Fibroblast of skin of left biceps (primary cell): ENCODE results near the gene SCAP.

ENCODE experiments used
- DNase-seq, 2 experiments: peaks; one replicate each; pipeline ENCODE4 v3.0.0-alpha.2; 2013; ENCODE audit warnings: low read depth in 2 of 2

SCAP gene

DNA sequence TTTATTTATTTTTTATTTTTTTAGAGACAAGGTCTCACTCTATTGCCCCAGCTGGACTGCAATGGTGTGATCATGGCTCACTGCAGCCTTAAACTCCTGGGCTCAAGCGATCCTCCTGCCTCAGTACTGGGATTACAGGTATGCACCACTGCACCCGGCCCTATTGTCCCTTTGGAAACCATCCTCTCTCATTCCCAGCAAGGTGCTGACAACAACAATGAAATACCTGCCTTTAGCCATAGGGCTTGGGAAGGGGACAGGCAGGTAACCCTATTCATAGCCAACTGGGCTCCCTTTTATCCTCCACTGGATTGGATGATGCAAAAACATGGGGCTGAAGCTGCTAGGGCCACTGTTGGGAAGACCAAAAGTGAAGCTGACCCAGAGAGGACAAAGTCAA lies 43.1 kb downstream of the SCAP start:
- DNase-seq = no peak

DNA sequence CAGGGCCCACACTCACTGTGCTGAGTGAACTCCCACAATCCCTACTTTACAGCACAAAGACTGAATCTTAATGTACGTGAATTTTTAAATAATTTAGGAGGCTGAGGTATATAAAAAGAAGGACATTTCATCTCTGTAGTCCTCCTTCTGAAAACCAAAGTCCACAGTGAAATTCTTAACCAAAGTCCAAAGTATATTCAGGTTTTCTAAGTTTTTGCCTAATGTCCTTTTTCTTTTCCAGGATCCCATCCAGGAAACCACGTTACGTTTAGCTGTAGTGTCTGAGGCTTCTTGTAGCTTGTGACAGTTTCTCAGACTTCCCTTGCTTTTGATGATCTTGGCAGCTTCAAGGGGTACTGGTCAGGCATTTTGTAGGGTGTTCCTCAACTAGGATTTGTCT lies 44.5 kb downstream of the SCAP start:
- DNase-seq = no peak

DNA sequence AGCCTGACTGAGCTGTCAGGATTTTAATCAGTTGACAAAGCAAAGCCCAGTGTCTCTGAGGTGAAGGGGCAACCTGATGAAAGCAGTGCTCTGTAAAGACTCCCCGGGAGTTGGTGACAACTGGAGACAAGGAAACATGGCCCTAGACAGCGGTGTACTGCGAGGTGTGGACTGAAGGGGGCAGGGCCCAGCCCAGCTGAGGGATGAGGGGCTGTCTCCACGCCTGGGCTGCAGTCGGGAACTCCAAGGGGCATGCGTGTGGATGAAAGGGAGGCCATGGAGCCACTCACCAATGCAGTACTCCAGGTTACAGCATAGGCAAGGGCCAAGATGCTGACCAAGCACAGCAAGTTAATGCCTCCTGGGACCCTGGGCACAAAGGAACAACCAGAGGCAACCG lies 45.1 kb downstream of the SCAP start:
- no peak for DNase-seq

DNA sequence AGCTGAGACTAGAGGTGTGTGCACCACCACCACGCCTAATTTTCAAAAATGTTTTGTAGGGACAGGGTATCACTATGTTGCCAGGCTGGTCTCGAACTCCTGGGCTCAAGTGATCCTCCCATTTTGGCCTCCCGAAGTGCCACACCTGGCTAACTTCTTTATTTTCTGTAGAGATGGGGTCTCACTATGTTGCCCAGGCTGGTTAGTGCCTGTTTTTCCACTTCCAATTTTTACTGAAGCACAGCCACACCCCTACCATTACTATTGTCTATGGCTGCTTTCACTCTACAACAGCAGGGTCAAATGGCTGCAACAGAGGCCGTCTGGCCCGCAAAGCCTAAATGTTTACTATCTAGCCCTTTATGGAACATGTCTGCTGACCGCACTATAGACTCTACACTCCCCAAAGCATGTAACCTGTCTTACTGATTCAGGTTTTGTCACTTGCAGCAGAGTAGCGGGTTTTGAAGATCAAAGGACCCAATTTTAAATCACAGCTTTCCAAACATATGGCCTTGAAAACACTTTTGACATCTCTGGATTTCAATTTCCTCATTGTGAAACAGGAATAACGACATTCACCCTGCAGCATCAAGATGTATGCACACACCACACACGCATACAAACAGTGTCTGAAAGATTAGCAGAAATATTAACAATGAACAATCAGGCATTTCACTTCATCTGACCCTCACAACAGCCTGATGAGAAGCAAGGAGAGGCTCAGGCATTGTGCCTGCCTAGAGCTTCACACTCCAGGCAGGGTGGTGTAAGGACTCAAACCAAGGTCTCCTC lies 46.1 kb downstream of the SCAP start:
- no peak for DNase-seq

DNA sequence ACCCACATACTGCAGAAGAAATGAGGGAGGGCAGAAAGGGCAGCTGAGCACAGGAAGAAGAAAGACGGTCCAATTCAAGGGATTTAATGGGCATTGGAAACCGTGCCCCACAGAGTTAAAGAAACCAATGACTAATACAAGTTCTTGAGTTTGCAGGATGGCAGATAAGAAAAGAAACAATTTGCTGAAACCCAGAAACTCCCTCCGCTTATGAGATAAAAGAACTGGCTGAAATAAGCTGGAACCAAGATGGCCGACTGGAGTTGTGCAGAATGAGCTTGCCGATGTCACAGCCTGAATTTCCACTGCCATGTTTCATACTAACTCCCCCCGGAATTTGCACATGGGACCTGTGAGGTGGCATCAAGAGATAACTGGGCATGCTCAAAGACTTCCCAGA lies 47.1 kb downstream of the SCAP start:
- no peak for DNase-seq

DNA sequence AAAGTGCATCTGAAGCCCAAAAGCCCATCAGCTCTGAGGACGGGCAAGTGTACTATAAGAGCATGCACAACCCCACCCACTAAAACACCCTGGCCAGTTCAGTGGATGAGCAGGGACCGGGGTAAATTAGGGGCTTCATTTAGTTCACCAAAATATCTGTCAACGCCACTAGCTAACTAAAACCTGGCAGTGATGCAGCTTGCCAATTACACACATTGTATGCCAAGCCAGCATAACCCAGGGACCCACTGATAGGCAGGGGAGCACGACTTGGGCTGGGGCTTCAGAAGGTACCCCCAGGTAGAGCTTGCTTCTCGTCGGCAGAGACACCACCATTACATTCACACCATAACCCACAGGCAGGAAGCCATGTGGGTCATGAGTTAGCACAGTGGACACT lies 47.9 kb downstream of the SCAP start:
- DNase-seq = no peak

DNA sequence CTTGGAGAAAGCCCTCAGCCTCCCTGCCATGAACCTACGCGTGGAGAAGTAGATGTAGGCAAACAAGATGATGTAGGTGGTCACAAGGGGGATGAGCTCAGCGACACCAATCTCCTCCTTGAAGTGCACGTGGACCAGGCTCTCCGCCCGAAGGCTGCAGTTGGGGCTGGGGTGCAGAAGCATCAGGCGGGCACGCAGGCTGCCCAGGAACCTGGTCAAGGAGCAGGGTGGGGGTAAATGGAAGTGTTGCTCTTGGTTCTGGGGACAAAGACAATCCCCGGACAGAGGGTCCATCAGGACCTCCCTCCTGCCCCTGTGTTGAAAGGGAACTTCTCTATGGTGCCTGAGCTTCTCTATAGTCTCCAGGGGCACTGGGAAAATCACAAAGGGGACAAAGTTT lies 49.8 kb downstream of the SCAP start:
- no peak for DNase-seq

DNA sequence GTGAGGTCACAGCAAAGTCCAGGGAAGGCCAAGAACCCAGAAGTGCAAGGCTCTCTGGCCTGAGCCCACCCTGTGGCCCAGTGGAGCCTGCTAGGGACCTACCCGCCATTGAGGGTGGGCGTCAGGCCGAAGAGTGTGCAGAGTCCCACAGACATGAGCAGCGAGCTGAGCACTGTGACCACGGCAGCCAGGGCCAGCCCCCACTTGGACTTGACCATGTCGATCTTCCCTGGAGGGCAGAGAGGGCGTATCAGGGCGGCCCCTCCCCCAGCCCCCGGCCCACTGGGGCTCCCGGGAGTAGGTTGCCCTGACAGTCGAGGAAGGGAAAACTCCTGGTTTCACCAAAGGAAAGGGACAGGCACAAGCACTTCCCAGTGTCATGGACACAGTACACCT lies 50.4 kb downstream of the SCAP start:
- no peak for DNase-seq

DNA sequence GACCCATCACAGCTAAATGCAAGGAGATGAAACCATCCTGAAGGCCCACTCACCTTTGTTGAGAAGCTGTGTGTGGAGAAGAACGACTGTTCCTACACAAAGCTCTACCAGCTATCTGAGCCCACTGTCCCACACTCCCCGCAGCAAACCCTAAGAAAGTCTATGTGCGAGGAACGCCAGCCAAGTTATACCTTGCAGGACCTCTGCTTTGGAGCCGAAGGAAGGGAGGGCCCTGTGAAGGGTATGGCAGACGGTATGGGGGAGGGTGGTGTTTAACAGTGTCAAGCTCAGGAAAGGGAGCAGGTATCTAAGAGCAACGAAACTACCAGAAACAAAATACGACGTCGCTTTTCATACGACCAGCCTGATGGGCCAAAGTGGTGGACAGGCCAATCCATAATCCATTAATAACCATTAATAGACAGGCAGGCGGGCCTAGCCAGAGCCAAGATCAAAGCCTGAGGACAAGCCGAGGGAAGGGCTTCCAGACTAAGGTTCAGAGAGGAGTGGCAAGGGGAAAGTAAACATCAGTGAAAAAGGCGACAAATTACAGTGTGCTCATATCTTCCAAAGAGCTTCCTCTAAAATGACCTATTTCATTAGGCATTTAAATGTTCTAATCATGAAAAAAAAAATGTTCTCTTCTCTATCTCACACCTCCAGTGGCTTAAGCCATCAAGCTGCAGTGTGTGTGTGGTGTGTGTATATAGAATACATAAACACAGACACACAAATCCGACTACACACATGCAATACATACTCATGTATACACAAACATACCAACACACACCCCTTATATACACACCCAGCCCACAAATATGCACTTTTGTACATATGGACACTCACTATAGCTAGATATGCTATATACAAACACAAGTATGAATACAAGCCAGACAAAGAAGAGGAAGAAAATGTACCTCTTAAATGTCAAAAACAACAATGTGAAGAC lies 51.0 kb downstream of the SCAP start:
- DNase-seq = no peak

DNA sequence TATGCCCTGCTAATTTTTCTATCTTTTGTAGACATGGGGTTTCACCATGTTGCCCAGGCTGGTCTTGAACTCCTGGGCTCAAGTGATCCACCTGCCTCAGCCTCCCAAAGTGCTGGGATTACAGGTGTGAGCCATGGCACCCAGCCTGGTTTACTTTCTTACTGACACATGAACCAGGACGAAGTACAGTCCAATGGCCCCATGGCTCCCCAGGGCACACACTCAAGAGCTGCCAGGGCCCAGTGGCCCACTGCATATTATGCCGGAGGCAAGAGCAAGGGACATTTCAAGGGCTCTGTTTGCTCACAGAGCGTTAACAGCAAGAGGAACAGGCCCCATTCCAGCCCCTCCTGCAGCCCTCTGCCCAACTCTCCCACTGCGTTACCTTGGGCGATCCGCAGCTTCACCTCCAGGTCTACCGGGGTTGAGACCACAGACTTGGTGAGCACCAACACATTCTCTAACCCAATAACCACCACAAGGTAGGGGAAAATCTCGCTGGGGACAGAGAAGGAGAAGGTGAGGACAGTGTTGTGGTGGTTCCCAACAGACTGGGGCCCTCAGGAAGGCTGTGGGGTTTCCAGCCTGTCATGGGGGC lies 52.1 kb downstream of the SCAP start:
- no peak for DNase-seq

DNA sequence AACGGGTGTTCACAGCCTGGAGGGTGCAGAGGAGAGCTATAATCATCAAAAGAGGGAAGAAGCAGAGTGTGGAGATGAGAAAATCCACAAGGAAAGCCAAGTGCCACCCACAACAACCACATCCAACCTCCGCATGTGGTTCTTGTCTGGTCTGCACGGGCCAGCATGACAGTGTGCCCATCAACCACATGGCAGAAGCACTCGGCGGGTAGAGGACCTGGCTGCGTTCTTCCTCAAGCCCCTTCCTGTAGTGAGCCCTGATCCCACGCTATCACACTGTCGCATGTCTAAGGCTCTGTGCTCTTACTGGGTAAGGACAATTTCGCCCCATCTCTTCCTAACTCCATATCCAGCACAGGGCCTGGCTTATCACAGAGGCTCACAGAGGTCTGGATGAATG lies 53.0 kb downstream of the SCAP start:
- no peak for DNase-seq

DNA sequence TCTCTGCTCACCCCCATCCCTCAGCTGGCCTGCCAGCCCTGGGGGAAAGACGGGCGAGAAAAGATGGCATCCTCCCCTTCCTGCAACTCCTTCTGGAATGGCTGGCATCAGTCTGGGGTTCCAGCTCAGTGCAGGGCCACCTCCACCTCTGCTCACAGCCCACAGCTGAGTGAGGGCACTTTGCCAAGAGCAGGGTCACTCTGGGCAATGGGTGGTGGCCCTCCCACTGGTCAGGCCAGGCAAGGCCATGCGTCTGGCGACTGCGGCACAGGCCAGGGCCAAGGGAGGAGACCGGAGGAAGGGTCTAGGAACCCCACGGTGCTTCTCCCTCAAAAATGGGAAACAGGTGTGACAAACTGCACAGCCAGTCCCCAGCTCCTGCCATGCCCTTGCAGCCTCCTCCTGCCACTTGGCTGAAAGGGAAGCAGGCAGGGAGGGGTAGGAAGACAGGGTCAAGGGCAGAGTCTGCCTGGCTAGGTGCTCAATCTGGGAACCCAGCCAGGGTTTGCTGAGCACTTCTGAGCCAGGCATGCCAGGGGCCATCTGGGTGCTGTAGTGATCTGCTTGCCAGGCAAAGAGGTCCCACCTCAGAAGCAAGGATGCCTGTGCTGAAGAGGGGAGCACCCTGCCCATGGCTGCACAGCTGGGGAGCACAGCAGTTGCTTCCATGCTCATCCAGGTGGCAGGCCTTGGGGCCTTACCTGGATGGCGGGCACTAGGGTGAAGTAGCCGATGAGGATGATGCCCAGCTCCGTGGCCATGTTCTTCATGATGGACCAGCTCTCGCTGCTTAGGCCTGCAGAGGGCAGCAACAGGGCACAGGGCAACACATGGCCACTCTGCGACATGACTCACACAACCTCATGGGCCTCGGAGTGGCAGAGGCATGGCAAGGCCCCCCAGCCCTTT lies 53.7 kb downstream of the SCAP start:
- no peak for DNase-seq

DNA sequence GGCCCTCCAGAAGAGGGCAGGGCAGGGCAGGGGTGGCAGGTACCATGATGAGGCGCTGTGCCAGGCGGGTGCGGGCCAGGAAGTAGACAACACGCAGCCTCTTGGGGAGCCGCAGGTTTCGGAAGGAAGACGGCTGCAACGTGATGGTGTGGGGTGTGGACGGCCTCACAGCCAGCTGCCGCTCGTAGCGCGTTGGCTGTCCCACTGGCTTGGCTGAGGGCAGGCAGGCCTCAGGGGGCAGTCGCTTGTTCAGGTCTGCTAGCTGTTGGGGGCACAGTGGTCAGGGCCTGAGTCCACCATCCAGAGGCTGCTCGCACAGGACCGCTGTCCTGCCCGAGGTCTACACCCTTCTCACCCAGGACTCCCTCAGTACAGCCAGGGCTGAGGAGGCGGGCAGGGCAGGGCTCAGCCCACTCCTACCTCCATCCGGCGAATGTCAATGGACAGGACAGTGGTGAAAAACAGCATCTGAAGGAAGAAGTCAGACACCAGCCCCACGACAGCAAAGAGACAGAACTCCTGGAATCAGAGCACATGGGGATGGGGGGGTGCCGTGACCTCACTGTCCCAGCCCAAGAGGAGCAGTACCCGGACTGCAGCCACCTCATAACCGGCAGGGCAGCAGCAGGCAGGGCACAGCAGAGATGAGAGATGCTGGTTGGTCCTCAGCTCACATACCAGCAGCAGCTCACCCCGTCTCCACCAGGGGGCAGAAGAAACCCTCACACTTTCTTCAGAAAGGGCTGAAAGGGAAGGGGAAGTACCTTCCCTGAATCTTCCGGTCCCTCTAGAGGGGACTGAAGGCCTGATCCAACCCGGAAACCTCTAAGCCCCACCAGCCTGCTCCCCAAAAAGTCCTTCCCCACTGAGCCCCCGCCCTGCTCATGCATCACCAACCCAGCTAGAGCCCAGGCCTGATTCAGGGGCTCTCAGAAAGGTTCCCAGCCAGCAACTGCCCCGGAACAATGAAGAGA lies 54.9 kb downstream of the SCAP start:
- DNase-seq = peak; percentile 58 to 65

DNA sequence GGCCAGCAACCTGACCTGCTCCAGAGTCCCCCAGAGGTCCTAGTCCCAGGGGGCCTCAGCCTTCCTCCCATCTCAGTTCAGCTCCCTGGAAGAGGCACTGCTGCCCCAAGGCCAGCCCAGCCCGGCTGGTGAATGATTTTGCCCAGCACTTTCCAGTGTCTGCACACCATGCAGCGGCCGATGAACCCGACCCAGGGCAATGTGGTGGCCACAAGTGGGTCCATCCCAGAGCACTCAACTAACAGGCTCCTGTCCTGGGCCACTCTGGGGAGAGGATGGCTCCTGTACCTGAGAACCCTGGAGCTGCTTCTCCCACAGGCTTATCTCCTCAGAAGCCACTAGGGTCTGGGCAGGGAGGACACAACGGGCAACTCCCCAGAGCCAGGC lies 55.7 kb downstream of the SCAP start:
- DNase-seq = no peak

DNA sequence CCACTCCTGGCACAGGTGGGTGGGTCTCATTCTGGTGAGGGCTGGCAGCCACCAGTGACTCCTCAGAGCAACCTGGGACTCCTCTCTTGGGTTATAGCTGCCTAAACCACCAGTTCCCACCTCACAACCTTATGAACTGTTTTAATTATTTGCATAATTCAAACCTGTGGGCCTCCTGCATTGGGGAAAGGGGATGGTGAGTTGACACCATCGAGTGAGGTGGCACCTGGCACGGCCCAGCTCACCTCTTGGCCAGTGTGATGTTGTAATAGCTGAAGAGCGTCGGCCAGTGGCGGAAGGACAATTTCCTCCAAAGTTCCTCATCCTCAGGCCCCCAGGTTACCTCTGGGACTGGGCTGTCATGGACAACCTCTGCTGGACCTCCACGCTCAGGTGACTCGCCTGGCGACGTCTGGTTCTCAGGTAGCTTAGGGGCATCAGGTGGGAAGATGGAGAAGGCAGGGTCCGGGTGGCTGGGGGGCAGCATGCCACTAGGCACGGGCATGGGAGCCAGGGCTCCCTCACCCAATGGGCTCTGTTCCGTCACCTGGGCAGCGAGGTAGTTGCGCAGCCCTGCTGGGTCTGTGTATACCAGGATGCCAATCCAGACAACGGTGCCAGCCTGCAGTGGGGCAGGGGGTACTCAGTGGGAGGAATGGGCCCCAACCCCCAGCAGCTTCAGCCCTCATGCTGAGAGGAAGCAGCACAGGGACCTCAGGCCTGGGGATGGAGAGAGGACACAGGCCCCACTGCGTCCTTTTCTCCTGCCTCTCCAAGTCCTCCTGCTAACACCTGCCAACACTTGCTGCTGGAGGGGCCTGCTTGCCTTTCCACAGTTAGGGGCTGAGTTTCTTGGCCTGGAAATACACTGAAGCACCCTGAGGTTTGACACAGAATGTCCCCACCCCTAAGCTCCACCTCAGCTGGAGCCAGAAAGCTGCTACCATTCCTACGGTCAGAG lies 56.4 kb downstream of the SCAP start:
- DNase-seq = no peak

DNA sequence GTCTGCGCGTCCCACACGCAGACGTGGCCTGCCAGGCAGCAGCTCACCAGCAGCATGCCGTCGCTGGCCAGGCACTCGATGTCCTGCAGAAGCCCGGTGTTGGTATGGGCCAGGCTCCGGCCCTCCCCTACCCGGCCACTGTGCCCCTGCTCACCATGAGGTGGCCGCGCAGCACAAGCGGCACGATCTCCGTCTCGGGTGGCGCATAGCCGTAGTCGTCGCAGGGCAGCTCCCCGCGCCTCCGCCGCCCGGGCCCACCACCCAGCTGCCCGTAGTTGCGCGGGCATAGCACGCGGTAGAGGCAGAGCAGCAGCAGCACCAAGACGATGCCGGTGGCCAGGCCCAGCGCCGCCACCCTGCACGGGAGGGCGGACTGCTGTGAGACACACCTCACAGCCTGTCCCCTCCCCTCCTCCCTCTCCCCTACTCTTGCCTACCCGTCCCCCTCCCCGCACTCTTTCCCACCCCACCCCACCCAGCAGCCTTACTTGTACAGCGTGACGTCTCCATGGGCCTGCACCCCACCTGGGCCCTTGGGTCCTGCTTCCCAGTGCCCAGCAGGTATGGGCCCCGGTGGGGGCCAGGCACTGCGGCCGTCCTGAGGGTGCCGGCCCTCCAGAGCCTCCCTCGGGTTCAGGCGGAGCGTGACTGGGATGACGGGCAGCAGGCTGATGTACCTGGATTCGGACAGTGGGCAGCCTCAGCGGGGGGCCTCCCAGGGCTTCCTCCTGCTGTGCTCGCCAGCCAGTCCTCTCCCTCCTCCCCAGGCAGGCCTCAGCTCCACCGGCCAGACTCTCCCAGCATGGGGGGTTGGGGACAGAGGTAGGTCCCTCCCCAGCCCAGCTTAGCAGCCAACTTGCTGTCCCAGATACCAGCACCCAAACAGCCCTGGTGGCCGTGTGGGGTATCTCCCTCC lies 57.3 kb downstream of the SCAP start:
- no peak for DNase-seq

DNA sequence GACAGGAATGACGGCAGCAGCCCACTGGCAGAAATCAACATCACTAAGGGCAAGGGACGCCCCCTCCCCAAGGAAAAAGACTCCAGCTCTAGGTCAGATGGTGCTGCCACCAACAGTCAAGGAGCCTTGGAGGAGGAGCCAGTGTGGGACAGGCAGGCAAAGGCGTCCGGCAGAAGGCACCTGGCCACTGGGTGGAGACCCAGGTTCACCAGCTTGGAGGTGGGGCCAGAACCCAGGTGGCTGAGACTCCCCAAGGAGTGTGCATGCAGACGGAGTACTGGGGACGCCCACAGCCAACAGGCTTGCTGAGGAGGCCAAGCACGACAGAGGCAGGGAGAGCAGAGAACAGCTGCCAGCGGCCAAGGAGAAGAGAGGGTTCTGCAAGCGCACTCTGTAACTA lies 59.7 kb downstream of the SCAP start:
- DNase-seq = no peak
